NOMO-1 treated with dmso at 0.1 percent for 144 hours (cell line): ENCODE data around the gene SLC19A3.
"Not testable (repeated sequence)": the region's sequence is repeated elsewhere in the genome, so short reads cannot be mapped to it uniquely, and the experiment has no call there.

Experiments
- DNase-seq: peaks from one replicate; lab custom pipeline; 2025; ENCODE audit not compliant: unreplicated experiment; lab: John Stamatoyannopoulos, UW

Gene SLC19A3

DNA sequence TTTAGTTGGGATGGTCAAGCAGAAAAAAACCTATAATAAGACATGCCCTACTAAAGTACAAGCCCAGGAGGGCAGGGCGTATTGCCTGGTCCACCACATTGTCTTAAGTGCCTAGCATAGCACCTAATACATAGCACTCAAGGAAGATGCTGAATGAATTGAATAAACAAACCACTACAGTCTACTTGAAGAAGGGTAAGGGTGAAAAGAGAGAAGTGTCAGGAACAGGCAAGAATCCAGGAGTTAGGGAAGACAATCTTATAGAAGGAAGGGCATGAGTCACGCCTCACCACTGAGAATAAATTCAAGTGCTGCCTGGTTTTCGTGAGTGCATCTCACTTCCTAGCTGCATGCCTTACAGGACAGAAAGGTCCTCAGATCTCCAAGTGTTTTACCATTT lies 13.9 kb downstream of the SLC19A3 start:
- no peak for DNase-seq

GRCh38 chr2:227703280-227703732 lies 14.5 kb downstream of the SLC19A3 start:
- no peak for DNase-seq

- no peak for DNase-seq
Measured at GRCh38 chr2:227701556-227701955, 16.3 kb downstream of the SLC19A3 start.

- DNase-seq: no peak
Measured at GRCh38 chr2:227696990-227697679, 20.7 kb downstream of the SLC19A3 start.

GRCh38 chr2:227687189-227687588 lies 30.6 kb downstream of the SLC19A3 start:
- no peak for DNase-seq

GRCh38 chr2:227684258-227684657 lies 33.6 kb downstream of the SLC19A3 start:
- DNase-seq: no peak

GRCh38 chr2:227677928-227678327 lies 39.9 kb downstream of the SLC19A3 start:
- DNase-seq: no peak

DNA sequence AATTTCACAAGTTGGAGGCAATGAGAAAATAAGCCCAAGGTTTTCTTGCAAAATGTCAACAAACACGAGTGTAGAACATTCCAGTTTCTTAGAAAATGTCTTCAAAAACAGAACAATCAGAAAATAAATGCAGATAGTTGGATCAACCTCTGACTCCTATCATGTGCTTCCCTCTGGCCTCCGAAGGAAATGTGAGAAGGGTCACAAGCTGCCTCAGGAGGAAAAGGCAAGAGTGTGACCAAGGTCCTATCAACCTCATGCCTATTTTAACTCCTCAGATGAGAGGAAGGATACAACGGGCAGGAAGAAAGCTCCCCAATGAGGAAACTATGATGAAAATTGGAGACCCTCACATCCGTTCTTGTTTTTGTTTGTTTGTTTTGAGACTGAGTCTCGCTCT lies 43.3 kb downstream of the SLC19A3 start:
- no peak for DNase-seq

DNA sequence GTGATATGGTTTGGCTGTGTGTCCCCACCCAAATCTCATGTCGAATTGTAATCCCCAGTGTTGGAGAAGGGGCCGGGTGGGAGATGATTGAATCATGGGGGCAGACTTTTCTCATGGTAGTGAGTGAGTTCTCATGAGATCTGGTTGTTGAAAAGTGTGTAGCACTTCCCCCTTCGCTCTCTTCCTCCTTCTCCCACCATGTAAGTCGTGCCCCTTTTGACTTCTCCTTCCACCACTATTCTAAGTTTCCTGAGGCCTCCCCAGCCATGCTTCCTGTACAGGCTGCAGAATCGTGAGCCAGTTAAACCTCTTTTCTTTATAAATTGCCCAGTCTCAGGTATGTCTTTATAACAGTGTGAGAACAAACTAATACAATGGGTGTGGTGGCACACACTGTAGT lies 44.2 kb downstream of the SLC19A3 start:
- not testable (repeated sequence) for DNase-seq

DNA sequence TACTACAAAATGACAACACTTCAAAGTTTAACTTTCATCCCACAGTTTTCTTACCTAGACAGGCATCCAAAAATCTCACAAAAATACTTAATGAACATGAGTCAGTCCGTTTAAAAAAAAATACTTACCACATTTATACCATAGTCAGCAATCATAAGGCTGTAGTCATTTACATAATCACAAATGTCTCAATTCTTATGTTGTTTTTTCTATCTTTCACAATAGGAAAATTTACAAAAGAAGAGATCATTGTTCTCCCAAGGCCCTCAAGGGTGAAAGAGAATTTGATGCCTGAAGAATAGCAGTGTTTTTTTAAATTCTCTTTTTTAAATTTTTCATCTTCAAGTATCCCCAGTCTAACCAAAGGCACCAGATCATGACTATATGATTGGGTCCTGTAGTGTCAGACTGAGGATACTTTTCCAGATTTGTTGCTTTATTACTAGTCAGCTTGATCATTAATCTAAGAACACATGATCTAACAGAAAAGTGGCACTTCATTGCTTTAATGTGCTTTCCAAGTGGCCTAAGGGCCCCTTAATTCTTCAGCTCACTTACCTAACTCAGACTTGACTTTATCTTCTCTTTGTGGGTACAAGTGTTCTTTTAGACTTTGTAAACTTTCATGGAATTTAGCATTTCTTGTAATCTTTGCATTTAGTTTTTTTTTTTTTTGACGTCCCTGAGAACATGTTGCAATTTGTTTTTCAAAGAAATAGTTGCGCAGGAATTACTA lies 46.5 kb downstream of the SLC19A3 start:
- no peak for DNase-seq

DNA sequence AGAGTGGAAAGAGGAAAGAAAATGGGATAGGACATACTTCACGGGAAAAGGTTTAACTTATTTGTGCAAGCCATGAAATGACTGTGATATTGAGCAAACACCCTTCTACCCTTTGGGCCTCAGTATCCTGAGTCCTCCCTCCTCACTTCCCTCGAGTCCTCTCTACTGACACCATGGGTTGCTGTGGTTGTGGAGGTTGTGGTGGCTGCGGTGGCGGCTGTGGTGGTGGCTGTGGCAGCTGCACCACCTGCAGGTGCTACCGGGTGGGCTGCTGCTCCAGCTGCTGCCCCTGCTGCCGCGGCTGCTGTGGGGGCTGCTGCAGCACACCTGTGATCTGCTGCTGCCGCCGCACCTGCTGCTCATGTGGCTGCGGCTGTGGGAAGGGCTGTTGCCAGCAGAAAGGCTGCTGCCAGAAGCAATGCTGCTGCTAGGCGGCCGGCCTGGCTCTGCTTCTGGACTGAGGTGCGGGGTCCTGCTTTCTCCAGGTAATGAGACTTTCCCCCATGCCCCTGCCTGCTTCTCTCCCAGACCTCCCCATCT lies 51.1 kb downstream of the SLC19A3 start, which contains the start of gene SCYGR5:
SCYGR5 (plus strand) TSS at position 174 of the 540 bp plus-strand sequence; CDS start at position 174, 0 bp downstream.
- not testable (repeated sequence) for DNase-seq

- no peak for DNase-seq
Measured at GRCh38 chr2:227665189-227665940, 52.5 kb downstream of the SLC19A3 start.

DNA sequence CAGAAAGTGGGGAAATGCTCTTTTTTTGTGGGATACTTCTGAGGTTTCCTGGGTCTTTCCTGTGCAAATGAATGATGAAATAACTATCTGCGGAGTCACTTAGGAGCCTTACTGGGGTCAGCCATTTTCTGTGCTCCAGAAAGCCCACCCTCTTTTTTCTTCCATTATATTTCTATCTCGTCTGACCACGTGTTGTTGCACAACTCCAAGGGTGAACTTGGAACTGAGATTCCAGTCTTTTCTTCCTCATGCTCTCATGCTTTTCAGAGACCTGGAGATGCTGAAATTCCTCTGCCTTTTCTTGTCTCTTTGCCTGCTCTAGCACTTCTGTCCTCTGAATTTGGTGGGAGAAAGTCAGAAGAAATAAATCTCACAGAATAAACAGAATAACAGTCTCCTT lies 56.0 kb downstream of the SLC19A3 start:
- no peak for DNase-seq

DNA sequence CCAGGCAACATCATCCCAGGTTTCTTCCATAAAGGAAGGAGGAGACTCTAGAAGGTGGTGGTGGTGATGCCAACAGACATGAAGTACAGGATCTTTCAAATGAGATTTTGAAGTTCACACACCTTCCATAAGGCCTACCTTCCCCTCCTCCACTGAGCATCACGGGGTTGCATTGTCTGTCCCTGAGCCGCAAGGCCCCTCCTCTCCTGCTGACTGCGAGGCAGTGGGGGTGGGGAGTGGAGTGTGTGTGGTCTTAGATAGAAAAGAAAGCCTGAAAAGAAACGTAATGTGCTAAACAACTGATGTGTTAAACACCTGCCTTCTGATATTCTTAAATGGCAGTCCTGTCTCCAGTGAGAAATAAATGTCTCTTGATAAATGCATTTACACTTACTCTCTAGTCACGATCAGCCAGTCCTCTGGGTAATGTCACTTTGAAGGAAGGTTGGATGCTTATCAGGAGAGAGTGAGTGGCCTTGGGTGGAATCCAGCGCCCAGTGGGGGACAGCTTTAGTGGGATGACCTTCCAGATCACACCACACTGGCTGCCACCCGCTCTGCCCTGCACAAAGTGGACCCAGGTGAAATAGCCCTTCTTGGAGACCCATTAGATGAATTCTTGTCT lies 56.7 kb downstream of the SLC19A3 start:
- DNase-seq: no peak

GRCh38 chr2:227657199-227657845 lies 60.5 kb downstream of the SLC19A3 start:
- no peak for DNase-seq

- no peak for DNase-seq
Measured at GRCh38 chr2:227655454-227655853, 62.4 kb downstream of the SLC19A3 start.

GRCh38 chr2:227654426-227654825 lies 63.4 kb downstream of the SLC19A3 start:
- DNase-seq: no peak

GRCh38 chr2:227653419-227653818 lies 64.4 kb downstream of the SLC19A3 start:
- no peak for DNase-seq

DNA sequence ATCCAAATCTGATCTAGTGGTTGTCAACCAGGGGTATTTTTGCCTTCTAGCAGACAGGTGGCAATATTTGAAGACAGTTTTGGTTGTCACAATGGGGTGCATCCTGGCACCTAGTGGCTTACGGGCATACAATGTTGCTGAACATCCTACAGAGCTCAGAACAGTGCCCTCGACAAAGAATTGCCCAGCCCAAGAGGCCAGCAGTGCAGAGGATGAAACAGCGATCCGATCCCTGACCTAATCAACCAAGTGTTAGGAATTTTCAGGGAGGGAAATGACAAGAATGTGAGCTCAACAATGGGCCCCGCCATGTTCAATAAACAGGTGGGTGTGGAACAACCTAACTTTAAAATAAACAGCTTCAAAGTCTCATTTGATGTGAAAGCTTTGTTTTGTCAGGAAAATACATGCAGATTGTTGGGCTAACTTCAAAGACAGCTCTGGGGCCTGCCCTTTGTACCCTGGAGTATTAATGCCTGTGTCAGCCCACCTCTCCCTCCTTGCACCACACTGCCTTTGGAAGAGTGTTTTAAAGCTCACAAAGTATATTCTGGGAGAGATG lies 73.8 kb downstream of the SLC19A3 start:
- no peak for DNase-seq

DNA sequence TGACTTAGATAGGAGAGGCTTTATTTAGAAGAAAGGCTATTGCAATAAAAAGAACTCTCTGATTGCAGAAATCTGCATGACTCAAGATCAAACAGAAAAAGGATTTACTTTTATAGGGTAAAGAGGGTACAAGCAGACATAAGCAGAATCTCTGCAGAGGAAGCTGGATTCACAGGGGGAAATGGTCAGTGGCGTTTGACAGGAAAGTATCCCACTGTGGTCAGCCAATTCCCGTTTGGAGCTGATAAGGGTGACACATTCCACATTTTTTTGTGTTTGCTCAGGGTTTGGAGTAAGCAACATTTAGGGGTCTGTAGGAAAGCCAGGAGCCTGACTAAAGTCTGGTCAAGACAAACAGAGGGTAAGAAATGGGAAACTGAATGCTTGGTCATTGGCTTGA lies 75.2 kb downstream of the SLC19A3 start:
- DNase-seq: no peak
